ENCODE results near the gene AGRP. TPM values are rescaled to one million over a fixed set of nuclear protein-coding genes. Genes with fewer than 3 reads are reported as not detected.

Gene AGRP
- total and polyA plus RNA-seq, 2 donors from 2014 or later: 2.7 TPM; not detected in 1

GRCh38 chr16:67519242-67519641, 35.9 kb upstream of the AGRP start:
- Histone ChIP-seq H3K27ac (ENCODE audit: low read depth in 2 of 2, low read length in 2 of 2) (peak overlapping the region in 1 of 2 donors; percentile 69), H3K9ac (ENCODE audit: low read length in 3 of 3) (no peak overlapping the region), H3K9me3 (ENCODE audit: control insufficient read depth in 2 of 3, insufficient read depth in 1 of 3, low read length in 3 of 3) (no peaks in the 10 kb centered on the region), H3K36me3 (ENCODE audit: control insufficient read depth in 2 of 3, insufficient read depth in 3 of 3, low read length in 3 of 3) (no peaks in the 10 kb centered on the region), H3K27me3 (ENCODE audit: control insufficient read depth, insufficient read depth, low read length) (no peaks in the 10 kb centered on the region), H3K4me1 (ENCODE audit: control insufficient read depth in 2 of 3, insufficient read depth in 2 of 3, low read depth in 1 of 3, low read length in 3 of 3) (peaks cover 0 to 9% (median 8%) of the 10 kb centered on the region in 3 donors), H3K4me3 (ENCODE audit: low read length in 3 of 3) (peak overlapping the region; percentile 6 to 39 (median 31))
- intact Hi-C loops (cut with DNase I): no loop called here
- TF ChIP-seq CTCF (IDR thresholded peaks at IDR 0.05; ENCODE audit: borderline replicate concordance, extremely low read depth, insufficient read depth): no peak
- FAIRE-seq (no peak), DNase-seq (no peak)

- Histone ChIP-seq H3K27me3 (ENCODE audit: control insufficient read depth, insufficient read depth, low read length) (no peaks in the 10 kb centered on the region), H3K9ac (ENCODE audit: low read length in 3 of 3) (peak overlapping the region in 1 of 3 donors; percentile 51), H3K4me1 (ENCODE audit: control insufficient read depth in 2 of 3, insufficient read depth in 2 of 3, low read depth in 1 of 3, low read length in 3 of 3) (peaks cover 0 to 9% (median 8%) of the 10 kb centered on the region in 3 donors), H3K9me3 (ENCODE audit: control insufficient read depth in 2 of 3, insufficient read depth in 1 of 3, low read length in 3 of 3) (no peaks in the 10 kb centered on the region), H3K27ac (ENCODE audit: low read depth in 2 of 2, low read length in 2 of 2) (peak overlapping the region; percentile 11 to 69), H3K4me3 (ENCODE audit: low read length in 3 of 3) (peak overlapping the region in 2 of 3 donors; percentile 24 to 39), H3K36me3 (ENCODE audit: control insufficient read depth in 2 of 3, insufficient read depth in 3 of 3, low read length in 3 of 3) (no peaks in the 10 kb centered on the region)
- intact Hi-C loops (cut with DNase I): no loop called here
- no peak for FAIRE-seq
- DNase-seq: peak in 1 of 5 donors; percentile 44
- TF ChIP-seq CTCF (IDR thresholded peaks at IDR 0.05; ENCODE audit: borderline replicate concordance, extremely low read depth, insufficient read depth): no peak
Observed at GRCh38 chr16:67518676-67519075, 35.3 kb upstream of the AGRP start.

DNA sequence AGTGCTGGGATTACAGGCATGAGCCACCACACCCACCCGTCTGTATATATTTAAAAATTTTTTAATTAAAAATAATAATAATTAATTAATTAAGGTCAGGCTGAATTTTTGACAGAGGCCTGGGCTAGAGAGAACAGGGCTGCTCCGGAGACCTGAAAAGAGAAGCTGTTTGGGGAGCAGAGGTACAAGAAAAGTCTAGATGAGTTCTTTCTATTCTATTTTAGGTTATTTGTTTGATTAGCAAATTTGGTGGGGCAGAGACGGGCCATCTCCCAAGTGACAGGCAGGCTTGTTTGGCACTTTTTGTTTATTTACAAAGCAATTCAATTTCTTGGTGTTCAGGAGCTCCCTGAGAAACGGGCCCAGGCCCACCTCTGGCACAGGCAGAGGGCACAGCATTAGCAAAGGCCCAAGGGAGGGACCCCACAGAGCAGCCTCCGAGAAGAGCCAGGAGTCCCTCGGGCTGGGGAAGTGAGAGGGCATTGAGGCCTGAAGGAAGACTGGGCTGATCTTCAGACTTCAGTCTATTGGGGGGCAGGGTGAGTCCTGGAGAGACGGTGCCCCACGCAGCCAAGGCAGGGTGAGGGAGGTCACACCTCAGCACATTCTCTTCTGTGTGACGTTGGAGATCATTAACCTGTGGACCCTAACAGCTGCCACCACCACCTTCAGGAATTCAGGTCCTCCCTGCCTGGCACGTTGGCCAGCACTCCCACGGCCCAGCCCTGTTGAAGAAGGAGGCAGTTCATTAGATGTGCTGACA, 34.5 kb upstream of the AGRP start:
- H3K27ac ChIP-seq (ENCODE audit: low read depth in 2 of 2, low read length in 2 of 2): peak overlapping the region; percentile 54 to 69
- peak; percentile 69 to 84 (median 82) for DNase-seq
- H3K27me3 ChIP-seq (ENCODE audit: control insufficient read depth, insufficient read depth, low read length): no peaks in the 10 kb centered on the region
- intact Hi-C loops (cut with DNase I): no loop called here
- H3K4me3 ChIP-seq (ENCODE audit: low read length in 3 of 3): peak overlapping the region in 1 of 3 donors; percentile 39
- no peaks in the 10 kb centered on the region for H3K36me3 ChIP-seq (ENCODE audit: control insufficient read depth in 2 of 3, insufficient read depth in 3 of 3, low read length in 3 of 3)
- no peak for FAIRE-seq
- no peak for TF ChIP-seq CTCF (IDR thresholded peaks at IDR 0.05; ENCODE audit: borderline replicate concordance, extremely low read depth, insufficient read depth)
- H3K9me3 ChIP-seq (ENCODE audit: control insufficient read depth in 2 of 3, insufficient read depth in 1 of 3, low read length in 3 of 3): no peaks in the 10 kb centered on the region
- peaks cover 0 to 9% (median 8%) of the 10 kb centered on the region in 3 donors for H3K4me1 ChIP-seq (ENCODE audit: control insufficient read depth in 2 of 3, insufficient read depth in 2 of 3, low read depth in 1 of 3, low read length in 3 of 3)
- H3K9ac ChIP-seq (ENCODE audit: low read length in 3 of 3): peak overlapping the region in 1 of 3 donors; percentile 51
